ENCODE results near the gene RABEP2. TPM values are rescaled to one million over a fixed set of nuclear protein-coding genes. Genes with fewer than 3 reads are reported as not detected.

The RABEP2 gene
- total RNA-seq: 14.4 and 33.9 TPM in 2 replicates

GRCh38 chr16:28924762-28925385 is at the start of gene RABEP2:
TSS of gene RABEP2 (minus strand) at chr16:28925238. CDS start at chr16:28925163, 75 bp downstream.

GRCh38 chr16:28974437-28975157 is 49.6 kb upstream of the RABEP2 start, which contains the start of gene SPNS1:
TSS of gene SPNS1 (plus strand) at chr16:28974778. CDS start at chr16:28975152, 374 bp downstream.

GRCh38 chr16:28950648-28951409 is 25.8 kb upstream of the RABEP2 start, which contains the start of gene NFATC2IP:
TSS of gene NFATC2IP (plus strand) at chr16:28950937. CDS start at chr16:28951012, 75 bp downstream.

GRCh38 chr16:28931801-28932225 is 6.8 kb upstream of the RABEP2 start, which contains the start of gene CD19:
TSS of gene CD19 (plus strand) at chr16:28931971. CDS start at chr16:28932001, 30 bp downstream.

GRCh38 chr16:28878083-28878926 is 46.7 kb downstream of the RABEP2 start, which contains the start of gene ATP2A1:
TSS of gene ATP2A1 (plus strand) at chr16:28878488. CDS start at chr16:28878672, 184 bp downstream.

Other genes with a start within 250 kb of the RABEP2 start
- gene EIF3C, start 213.8 kb downstream of the RABEP2 start, total RNA-seq: 301 and 400 TPM in 2 replicates
- 0.68 and 3.1 TPM in 2 replicates for gene NPIPB9, start 173.5 kb downstream of the RABEP2 start, total RNA-seq
- gene ATXN2L, start 102.2 kb downstream of the RABEP2 start, total RNA-seq: 51.6 and 125 TPM in 2 replicates
- 112 and 150 TPM in 2 replicates for gene TUFM, start 78.9 kb downstream of the RABEP2 start, total RNA-seq
- 5.8 and 14.1 TPM in 2 replicates for gene SH2B1, start 61.4 kb downstream of the RABEP2 start, total RNA-seq
- under 0.01 and 0.43 TPM in 2 replicates for gene ATP2A1, start 46.8 kb downstream of the RABEP2 start, total RNA-seq
- not detected in 2 replicates for gene CD19, start 6.7 kb upstream of the RABEP2 start, total RNA-seq
- 19.8 and 23.8 TPM in 2 replicates for gene NFATC2IP, start 25.7 kb upstream of the RABEP2 start, total RNA-seq
- 26.0 and 35.2 TPM in 2 replicates for gene SPNS1, start 49.5 kb upstream of the RABEP2 start, total RNA-seq
- under 0.01 and 0.36 TPM in 2 replicates for gene LAT, start 59.8 kb upstream of the RABEP2 start, total RNA-seq